Measurements from ENCODE around the gene DCC.

DNA sequence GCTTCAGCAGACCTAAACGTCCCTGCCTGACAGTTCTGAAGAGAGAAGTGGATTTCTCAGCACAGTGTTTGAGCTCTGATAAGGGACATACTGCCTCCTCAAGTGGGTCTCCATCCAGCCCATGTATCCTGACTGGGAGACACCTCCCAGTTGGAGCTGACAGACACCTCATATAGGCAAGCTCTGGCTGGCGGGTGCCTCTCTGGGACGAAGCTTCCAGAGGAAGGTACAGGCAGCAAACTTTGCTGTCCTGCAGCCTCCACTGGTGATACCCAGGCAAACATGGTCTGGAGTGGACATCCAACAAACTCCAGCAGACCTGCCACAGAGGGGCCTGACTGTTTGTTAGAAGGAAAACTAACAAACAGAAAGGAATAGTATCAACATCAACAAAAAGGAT, 1156.0 kb downstream of the DCC start:
- TF ChIP-seq POLR2A (IDR thresholded peaks at IDR 0.05) = no peak
- TF ChIP-seq, protein P1, sequence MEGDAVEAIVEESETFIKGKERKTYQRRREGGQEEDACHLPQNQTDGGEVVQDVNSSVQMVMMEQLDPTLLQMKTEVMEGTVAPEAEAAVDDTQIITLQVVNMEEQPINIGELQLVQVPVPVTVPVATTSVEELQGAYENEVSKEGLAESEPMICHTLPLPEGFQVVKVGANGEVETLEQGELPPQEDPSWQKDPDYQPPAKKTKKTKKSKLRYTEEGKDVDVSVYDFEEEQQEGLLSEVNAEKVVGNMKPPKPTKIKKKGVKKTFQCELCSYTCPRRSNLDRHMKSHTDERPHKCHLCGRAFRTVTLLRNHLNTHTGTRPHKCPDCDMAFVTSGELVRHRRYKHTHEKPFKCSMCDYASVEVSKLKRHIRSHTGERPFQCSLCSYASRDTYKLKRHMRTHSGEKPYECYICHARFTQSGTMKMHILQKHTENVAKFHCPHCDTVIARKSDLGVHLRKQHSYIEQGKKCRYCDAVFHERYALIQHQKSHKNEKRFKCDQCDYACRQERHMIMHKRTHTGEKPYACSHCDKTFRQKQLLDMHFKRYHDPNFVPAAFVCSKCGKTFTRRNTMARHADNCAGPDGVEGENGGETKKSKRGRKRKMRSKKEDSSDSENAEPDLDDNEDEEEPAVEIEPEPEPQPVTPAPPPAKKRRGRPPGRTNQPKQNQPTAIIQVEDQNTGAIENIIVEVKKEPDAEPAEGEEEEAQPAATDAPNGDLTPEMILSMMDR (IDR thresholded peaks at IDR 0.05) = no peak

Data from tibial nerve (tissue), 3 donors.